Brain pericyte (primary cell): Measurements from ENCODE around the gene KLF3.

Experiments used
- DNase-seq: peaks from one replicate; pipeline ENCODE4 v3.0.0-alpha.2; 2012; ENCODE audit warnings: low read depth, low spot score

Gene KLF3

DNA sequence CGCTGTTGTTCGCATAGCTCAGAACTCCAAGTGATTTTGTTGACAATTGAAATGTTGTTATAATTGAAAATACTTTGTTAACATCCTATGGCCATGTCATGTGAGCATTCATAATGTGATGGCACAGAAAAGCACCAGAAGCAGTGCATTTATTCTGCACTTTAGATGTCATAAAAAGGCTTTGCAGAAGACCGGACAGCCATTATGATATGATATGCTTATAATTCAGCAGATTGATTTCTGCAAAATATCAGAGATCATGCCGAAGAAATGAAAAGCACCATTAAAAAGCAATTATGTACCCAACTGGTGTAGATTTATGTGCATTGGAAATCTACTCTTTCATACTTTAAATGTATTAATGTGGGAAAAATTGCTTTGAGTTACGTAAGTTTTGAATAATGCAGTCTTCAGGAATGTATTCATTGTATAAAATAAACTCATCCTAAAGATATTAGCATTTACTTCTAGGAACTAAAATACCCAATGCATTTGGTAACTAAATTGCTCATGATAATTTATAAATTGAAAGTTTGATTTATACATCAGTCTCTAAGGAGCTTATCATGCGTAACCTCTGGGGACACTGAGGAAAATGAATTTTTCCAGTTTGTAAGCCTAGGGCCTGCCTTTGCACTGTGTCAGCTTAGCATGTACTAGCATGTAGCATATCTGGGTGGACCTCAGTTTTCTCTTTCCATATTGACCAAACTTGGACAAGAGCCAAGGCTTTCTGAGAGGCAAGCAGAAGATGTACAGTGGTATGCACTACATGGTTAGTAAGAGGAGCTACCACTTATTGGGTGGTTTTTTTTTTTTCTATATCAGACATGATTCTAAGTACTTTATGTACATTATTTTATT lies 75.2 kb downstream of the KLF3 start:
- no peak for DNase-seq

DNA sequence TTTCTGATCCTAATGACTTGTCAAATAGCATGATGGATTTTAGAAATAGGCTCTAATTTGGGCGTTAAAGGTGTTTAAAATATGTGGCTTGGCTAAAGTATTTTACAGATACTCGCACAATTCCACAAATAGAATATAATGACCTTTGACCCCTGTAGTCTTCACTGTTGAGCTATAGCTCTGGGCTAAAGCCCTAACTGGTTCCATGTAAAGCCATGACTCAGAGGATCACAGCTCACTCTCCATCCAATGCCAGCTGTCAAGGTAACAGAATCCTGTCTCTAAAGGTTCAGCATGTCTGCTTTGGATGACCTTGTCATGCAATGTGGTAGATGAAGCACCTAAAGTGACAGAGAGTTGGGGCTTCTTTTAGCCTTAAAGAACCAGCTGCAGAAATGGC lies 76.3 kb downstream of the KLF3 start:
- no peak for DNase-seq

DNA sequence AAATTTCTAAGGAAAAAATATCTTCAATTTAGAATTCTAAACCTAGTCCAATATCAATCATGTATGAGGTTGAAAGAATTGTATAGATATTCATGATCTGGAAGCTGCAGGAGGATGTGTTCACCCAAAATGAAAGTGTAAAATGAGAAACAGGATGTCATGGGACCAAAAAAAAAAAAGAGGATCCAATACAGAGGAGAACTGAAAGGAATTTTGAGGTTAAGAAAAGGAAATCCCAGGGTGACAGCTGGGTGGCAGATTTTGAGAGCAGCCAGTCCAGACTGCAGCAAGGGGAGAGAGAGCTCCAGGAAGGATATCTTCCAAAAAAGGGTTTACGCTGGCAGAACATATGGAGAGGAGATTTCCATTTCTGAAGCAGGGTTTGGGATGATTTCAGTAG lies 79.9 kb downstream of the KLF3 start:
- DNase-seq = no peak

DNA sequence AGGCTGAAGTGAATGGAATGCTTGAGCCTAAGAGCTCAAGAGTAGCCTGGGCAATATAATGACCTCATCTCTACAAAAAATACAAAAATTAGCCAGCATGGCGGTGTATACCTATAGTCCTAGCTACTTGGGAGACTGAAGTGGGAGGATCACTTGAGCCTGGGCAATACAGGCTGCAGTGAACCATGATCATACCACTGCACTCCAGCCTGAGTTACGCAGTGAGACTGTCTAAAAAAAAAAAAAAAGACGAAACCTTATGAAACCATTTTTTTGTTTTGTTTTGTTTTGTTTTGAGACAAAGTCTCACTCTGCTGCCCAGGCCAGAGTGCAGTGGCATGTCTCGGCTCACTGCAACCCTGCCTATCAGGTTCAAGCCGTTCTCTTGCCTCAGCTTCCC lies 81.9 kb downstream of the KLF3 start:
- no peak for DNase-seq

DNA sequence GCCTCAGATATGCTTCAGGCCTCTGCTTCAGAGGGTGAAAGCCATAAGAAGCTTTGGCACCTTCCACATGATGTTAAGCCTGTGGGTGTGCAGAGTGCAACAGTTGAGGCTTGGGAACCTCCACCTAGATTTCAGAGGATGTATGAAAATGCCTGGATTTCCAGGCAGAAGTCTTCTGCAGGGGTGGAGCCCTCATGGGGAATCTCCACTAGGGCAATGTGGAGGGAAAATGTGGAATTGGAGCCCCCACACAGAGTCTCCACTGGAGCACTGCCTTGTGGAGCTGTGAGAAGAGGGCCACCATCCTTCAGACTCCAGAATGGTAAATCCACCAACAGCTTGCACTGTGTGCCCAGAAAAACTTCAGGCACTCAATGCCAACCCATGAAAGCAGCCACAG lies 83.6 kb downstream of the KLF3 start:
- no peak for DNase-seq

DNA sequence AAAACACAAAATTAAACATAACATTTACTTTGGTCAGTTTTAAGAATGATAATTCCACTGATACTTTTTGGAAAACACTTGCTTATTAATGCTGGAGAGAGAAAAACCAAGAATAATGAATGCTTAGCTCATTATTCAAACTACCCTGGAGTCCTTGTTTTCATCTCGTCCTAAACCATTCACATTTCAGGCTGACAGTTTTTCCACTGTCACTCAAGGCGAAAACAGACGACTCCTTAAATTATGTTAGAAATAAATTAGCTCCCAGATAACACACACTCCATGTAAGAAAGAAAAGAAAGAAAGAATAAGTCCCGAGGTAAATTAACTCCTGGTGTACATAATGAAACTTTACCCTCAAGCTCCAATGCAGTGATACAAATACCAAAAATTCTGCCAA lies 85.3 kb downstream of the KLF3 start:
- DNase-seq = no peak
